ENCODE results near the gene FARSA.
"Not testable (repeated sequence)": the region's sequence is repeated elsewhere in the genome, so short reads cannot be mapped to it uniquely, and the experiment has no call there.

The FARSA gene

DNA sequence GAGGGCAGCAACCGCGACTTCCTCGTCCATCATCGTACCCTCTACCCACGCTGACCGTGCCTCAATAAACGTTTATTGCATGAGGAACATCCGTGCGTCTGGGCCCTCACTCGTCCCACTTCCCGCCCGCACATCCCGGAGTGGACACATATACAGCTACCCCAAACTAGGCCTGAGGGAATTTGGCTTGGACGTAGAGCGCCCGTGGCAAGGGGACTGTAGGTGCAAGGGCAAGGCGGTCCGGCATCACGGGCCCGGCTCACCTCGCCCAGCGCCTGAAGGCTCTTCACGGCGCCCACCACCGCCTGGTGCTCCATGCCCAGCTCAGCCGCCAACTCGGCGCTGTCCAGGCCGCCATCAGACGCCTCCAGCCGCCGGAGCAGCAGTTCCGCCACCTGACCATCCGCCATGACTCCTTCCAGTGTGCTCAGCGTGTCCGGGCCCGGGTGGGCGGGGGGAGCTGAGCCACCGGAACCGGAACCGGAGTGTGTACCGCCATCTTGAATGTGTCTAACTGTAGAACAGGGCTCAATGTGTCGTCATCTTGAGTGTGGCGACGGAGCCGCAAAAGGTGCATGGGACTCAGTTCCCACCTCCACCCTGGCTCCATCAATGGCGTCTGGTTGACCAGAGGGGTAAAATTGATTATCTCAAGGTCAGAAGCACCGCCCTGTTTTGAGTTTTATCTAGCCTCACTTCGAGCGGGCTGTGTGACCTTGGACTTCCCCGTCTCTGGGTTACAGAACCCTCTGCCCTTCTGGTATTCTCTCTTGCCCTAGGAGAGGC, at the start of gene FARSA:
FARSA (minus strand) TSS at position 425 of the 786 bp plus-strand sequence; CDS start at position 410, 15 bp downstream.
- DNase-seq = peak; percentile 92

DNA sequence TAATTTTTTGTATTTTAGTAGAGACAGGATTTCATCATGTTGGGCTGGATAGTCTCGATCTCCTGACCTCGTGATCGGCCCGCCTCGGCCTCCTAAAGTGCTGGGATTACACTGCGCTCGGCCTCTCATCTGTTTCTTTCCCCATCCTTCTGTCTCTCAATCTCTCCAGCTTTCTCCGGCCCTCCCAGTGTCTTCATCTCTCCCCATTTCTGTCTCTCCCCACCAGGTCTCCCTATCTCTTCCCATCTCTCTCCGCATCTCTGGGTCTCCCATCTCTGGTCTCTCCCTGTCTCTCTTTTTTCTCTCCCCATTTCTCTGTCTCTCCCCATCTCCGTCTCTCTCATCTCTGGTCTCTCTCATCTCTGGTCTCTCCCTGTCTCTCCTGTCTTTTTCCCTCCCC, 49.6 kb upstream of the FARSA start:
- no peak for DNase-seq

DNA sequence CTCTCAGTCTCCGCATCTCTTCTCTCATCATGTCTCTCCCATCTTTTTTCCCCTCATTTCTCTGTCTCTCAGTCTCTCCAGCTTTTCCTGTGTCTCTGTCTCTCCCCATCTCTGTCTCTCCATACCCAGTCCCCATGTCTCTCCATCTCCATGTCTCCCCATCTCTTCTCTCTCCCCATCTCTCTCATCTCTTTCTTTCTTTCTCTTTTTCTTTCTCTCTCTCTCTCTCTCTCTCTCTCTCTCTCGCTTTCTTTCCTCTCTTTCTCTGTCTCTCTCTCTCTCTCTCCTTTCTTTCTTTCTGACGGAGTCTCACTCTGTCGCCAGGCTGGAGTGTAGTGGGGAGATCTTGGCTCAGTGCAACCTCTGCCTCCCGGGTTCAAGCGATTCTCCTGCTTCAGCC, 49.1 kb upstream of the FARSA start:
- DNase-seq = no peak

DNA sequence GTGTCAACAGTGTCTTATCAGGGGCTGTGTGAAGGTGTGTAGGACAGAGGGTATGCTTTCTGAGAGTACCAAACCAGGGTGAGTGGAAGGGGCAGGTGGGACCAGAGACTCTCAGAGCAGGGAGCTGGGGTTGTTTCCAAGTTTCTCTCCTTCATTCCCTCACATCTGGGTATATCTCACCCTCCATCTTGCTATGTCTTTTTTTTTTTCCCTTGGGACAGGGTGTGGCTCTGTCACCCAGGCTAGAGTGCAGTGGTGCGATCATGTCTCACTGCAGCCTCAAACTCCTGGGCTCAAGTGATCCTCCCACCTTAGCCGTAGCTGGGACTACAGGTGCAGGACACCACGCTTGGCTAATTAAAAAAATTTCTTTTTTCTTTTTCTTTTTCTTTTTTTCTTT, 46.5 kb upstream of the FARSA start:
- no peak for DNase-seq

DNA sequence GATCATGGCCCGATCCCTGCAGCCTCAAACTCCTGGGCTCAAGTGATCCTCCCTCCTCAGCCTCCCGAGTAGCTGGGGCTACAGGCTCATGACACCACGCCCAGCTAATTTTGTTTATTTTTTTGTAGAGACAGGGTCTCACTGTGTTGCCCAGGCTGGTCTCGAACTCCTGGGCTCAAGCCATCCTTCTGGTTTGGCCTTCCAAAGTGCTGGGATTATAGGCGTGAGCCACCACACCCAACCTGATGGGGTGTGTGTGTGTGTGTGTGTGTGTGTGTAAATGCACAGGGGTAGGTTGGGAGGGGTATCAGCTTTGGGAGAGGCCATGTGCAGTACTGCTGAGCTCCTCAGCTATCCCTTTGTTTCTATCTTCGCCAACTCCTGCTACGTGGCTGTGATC, 42.6 kb upstream of the FARSA start:
- DNase-seq = not testable (repeated sequence)

DNA sequence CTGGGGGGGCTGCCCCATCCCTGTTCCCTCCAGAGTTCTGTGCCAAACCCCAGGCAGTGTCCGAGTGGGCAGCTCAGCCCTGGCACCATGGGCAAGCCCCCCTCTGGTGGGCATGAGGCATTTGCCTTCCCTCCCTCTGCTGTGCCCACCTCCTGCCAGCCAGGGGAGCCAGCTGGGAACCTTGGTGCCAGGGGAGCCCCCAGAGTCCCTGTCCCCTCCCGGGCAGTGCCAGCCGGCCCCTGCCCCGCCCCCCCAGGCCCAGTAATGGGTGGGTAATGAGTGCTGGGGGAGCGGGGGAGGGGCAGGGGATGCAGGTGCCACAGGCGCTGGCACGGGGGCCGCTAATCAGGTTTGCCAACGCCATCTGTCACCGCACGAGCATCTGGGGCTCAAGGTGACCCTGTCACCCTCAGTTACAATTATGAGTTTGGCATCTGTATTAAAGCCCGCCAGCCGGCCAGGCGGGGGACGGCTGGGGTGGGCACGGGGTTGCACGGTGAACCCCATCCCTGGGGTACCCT, 41.8 kb upstream of the FARSA start:
- no peak for DNase-seq

DNA sequence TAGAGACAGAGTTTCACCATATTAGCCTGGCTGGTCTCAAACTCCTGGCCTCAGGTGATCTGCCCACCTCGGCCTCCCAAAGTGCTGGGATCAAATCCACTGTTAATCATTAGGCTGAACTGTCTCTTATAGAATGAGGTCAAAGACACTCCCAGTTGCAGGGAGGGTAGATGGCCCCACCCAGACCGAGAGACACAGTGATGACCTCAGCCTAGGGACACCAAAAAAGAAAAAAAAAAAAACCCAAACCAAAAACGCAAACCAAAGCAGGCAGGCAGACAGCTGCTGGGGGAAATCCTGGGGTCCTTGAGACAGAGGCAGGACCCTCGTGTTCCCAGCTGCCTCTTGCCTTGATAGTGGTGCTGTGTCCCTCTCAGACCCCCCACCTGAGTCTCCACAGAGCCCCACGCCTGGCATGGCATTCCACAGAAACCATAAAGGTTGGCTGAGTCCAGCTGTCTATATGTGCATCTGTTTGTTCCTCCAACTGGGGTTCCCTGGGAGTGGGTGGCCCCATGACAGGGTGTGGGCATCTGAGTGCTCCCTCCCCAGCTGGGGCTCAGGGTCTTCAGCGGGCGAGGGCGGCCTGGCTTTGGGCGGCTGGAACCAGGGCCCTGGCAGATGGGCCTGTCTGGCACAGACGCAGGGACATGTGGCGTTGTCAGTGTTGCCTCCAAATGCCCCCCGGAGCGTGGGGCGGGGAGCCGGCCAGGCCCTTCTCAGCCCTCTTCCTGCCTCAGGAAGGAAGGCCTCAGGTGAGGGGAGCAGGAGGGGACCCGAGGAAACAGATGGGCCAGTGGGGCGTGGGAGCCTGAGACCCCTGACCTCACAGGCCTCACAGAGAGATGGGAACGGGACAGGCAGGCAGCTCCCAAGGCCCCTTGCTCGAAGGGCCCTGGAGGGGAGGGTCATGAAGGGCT, 41.0 kb upstream of the FARSA start:
- DNase-seq = no peak

DNA sequence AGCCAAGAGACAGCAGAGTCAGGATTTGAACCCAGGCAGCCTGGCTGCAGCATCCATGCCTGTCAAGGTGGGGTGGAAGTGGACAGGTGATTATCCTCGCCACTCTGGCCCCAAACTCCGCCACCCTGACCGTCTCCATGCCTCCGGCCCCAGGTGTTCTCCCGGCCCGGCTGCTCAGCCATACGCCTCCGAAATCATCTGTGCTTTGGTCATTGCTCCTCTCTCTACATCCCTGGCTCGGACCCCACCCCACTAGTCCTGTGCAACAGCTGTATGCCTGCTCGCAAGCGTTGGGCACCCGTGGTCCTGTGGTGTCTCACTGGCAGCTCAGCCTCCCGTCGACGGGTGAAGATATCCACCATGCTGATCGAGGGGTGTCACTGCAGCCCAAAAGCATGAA, 39.7 kb upstream of the FARSA start:
- no peak for DNase-seq

DNA sequence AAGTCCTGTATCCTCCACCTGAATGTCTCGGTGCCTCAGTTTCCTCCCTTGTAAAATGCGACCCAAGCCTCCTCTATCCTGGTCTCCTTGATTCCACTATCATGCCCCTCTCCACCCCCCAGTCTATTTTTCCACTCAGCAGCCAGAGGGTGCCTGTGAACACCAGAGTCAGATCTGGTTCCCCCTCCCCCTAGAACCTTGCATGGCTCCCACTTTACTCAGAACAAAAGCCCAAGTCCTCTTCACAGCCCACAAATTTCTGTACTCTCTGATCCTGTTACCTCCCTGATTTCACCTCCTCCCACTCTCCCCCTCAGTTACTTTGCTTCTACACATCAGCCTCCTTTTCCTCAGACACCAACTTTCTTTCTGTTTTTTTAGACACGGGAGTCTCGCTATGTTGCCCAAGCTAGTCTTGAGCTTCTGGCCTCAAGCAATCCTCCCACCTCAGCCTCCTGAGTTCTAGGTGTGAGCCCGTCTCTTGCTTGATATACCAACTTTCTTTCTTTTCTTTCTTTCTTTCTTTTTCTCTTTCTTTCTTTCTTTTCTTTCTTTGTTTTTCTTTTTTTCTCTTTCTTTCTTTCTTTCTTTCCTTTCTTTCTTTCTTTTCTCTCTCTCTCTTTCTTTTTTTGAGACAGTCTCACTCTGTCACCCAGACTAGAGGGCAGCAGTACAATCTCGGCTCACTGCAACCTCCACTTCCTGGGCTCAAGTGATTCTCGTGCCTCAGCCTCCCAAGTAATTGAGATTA, 36.7 kb upstream of the FARSA start:
- no peak for DNase-seq

DNA sequence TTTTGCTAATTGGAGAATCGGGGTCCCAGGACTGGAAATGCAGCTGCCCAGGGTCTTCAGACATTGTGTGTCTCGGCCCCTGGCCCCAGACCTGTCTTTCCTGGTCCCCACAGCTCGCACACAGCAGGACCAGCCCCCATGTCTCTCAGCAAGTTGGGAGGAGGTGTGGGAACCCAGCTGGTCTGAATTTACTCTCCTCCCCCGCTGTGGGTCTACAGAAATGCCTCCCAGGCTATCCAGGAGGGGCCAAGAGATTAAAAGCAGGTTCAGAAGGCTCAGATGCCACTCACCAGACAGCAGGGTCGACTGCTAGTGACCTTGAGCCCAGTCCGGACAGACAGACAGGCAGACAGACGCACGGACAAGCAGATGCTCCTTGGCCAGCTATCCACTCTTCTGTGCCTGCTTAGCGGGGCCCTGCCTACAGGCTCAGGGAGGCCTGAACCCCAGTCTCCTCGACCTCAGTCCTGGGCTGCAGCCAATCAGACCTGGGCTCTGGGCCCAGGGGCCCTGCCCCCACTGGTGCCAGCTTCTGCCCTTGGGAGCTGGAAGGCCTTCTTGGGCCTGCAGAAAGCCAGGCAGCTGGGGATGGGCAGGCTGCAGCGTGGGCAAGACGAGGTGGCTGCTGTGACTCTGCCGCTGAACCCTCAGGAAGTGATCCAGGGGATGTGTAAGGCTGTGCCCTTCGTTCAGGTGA, 35.9 kb upstream of the FARSA start, which contains the start of gene DAND5:
DAND5 (plus strand) TSS at position 285 of the 697 bp plus-strand sequence; CDS start at position 370, 85 bp downstream.
- no peak for DNase-seq

DNA sequence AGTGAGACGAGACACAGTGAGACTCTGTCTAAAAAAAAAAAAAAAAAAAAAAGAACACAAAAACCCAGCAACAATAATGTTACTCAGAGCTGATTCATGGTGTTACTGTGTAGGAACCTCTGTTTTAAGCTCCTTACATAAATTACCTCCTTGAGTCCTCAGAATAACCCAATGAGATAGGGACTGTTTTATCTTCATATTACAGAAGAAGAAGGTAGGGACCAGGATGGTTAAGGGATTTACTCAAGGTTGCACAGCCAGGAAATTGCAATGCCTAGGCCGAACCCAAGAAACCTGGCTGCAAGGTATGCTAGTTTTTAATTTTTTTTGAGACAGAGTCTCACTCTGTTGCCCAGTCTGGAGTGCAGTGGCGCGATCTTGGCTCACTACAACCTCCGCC, 34.4 kb upstream of the FARSA start:
- DNase-seq = no peak

DNA sequence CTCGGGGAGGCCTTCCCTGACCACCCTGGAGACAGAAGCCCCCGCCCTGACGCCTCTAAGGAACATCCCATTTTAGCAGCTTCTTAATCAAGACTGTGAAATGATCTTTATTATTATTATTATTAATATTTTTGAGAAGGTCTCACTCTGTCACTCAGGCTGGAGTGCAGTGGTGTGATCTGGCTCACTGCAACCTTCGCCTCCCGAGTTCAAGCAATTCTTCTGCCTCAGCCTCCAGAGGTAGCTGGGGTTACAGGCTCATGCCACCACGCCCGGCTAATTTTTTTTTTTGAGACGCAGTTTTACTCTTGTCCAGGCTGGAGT, 32.3 kb upstream of the FARSA start:
- DNase-seq = no peak

DNA sequence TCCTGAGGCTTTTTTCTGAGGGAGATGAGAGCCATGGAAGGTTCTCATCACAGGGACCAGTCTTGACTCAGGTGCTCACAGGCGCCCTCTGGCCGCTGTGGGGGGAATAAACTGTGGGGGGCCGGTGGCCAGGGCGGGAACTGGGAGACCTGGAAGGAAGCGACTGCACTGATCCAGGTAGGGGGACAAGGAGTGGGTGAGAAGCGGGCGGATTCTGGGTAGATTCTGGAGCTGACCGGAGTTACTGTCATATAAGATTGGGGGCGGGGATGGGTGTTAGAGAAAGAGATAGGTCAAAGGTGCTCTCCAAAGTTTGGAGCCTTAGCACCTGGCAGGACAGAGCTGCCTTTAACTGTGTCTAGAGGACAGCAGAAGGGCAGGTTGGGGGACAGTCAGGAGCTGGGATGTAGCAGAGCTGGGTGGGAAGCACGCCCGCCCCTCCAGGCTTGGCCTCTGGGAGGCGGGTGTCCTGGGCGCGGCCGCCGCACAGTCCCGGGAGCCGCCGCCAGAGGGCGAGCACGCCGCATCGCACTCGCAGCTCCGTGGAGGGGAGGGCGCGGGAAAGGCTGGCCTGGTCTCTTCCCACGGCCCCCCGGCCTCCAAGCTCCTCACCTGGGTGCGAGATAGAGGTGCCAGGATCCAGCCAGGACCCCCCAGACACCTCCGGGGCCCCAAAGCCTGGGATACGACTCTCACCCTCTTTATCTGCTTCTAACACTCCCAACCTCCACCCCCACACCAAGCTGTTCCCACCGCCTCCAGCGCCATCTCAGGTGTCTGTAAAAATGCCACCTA, 31.7 kb upstream of the FARSA start:
- peak; percentile 87 for DNase-seq

DNA sequence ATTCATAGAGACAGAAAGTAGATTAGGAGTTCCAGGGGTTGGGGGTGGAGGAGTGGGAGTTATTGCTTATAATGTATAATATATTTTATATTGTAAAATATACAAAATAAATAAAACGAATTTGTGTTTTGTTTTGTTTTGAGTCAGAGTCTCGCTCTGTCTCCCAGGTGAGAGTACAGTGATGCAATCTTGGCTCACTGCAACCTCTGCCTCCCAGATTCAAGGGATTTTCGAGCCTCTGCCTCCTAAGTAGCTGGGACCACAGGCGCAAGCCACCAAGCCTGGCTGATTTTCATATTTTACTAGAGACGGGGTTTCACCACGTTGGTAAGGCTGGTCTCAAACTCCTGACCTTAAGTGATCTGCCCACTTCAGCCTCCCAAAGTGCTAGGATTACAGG, 26.0 kb upstream of the FARSA start:
- DNase-seq = no peak

DNA sequence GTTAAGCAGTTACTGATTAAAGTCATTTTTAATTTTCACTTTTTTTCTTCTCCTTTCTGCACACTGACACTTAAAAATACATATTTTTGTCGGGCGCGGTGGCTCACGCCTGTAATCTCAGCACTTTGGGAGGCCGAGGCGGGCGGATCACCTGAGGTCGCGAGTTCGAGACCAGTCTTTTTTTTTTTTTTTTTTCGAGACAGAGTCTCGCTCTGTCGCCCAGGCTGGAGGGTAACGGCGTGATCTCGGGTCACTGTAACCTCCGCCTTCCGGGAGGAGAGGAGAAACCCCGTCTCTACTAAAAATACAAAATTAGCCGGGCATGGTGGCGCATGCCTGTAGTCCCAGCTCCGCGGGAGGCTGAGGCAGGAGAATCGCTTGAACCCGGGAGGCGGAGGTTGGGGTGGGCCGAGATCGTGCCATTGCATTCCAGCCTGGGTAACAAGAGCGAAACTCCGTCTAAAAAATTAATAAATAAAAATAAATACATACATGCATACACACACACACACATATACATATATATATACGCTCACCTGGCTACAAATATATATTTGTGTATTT, 24.0 kb upstream of the FARSA start:
- DNase-seq = not testable (repeated sequence)

DNA sequence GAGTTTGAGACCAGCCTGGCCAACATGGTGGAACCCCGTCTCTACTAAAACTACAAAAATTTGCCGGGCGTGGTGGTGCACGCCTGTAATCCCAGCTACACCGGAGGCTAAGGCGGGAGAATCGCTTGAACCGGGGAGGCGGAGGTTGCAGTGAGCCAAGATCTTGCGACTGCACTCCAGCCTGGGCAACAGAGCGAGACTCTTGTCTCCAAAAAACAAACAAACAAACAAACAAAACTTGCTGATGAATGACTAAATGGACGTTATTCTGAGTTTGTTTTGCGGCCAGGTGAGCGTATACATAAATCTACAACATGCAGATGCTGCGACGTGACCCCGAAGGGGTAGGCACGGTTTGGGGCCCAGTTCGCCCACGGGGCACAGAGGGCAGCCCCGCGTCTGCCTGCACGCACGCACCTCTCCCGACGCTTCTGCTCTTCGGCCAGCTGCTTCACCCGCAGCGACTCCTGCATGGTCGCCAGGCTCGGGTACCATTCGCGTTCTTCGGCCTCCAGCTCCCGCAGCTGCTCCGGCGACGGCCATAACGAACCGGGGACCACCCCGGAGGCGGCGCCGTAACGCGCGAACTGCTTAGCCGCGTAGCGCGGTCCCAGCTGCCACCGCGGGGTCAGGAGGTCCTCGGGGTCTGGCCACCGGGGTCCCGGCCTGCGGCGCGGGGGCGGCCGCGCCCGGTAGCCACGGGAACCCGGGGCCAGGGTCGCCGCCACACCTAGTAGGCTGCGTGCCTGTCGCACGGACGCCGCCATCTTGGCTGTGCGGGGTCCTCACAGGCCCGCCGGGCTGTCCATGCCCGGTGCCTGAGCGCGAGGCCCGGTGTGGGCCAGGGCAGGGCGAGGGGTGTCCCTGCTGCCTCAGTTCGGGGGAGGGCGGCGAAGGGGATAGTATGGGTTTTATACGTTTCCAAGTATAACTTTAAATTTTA, 23.2 kb upstream of the FARSA start, which contains the start of gene GADD45GIP1:
GADD45GIP1 (minus strand) TSS at position 778 of the 943 bp plus-strand sequence; CDS start at position 767, 11 bp downstream.
- DNase-seq = peak; percentile 86

DNA sequence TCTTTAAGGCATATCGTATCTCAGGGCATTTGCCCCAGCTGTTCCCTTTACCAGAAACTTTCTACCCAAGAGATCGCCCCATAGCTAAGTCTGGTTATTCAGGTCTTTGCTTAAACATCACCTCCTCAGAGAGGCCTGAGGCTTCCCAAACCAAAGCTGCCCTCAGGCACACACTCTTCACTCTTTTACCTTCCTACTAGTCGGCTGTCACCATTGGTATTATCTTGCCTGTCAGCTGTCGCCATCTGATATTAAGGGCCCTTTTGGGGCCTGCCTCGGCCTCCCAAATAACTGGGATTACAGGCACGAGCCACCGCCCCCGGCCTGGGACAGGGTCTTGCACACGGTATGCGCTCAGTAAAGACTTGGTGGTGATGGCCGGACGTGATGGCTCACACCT, 22.5 kb upstream of the FARSA start:
- no peak for DNase-seq

DNA sequence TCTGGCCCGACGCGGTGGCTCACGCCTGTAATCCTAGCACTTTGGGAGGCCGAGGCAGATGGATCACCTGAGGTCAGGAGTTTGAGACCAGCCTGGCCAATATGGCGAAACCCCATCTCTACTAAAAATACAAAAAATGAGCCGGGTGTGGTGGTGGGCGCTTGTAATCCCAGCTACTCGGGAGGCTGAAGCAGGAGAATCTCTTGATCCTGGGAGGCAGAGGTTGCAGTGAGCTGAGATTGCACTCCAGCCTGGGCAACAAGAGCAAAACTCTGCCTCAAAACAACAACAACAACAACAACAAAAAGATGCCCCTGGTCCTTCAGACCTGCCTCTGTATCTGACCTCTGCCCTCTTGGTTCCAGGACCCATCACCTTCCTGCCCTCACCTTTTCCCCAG, 22.1 kb upstream of the FARSA start:
- not testable (repeated sequence) for DNase-seq

DNA sequence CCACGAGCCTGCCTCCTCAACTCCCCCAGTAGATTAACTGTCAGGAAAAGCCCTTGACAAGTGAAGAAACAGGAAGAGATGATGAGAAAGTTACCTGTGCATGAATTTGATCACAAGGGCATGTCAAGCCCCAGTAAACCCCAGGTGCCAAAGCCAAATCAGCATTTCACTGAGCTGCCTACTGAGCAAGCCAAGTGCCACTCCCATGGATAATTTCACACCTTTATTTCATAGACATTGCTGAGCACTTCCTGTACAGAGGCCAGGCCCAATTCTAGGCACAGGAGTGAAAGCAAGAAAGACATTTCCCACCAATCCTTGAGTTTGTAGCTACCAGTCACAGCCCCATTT, 21.1 kb upstream of the FARSA start:
- no peak for DNase-seq

All from stimulated activated CD4-positive, alpha-beta T cell treated with anti-CD3 and anti-CD28 coated beads, Interleukin-1b, Interleukin-23, amount 100 ng/mL, for 48 hours (primary cell).